ENCODE results near the gene DHCR24.
"Not testable (repeated sequence)": the region's sequence is repeated elsewhere in the genome, so short reads cannot be mapped to it uniquely, and the experiment has no call there.

Gene DHCR24

DNA sequence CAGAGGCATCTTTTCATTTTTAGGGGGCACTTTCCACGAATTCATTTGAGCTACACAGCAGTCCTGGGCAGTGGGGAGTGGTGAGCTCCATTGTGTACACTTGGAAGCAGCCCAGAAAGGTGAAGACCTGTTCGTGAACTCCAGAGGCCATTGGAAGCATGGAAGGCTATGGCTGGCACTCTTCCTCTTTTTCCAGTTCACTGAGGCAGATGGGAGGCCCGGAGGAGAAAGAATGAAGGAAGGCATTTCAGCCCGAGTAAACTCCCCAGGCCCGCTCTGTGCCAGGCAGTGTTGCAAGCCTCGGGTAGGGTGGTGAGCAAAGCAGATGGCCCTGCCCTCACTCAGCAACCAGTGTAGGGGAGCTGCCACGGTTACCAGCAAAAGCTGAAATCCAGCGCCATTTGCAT is 673 bp upstream of the DHCR24 start:
- DNase-seq (ENCODE audit: low spot score): no peak

DNA sequence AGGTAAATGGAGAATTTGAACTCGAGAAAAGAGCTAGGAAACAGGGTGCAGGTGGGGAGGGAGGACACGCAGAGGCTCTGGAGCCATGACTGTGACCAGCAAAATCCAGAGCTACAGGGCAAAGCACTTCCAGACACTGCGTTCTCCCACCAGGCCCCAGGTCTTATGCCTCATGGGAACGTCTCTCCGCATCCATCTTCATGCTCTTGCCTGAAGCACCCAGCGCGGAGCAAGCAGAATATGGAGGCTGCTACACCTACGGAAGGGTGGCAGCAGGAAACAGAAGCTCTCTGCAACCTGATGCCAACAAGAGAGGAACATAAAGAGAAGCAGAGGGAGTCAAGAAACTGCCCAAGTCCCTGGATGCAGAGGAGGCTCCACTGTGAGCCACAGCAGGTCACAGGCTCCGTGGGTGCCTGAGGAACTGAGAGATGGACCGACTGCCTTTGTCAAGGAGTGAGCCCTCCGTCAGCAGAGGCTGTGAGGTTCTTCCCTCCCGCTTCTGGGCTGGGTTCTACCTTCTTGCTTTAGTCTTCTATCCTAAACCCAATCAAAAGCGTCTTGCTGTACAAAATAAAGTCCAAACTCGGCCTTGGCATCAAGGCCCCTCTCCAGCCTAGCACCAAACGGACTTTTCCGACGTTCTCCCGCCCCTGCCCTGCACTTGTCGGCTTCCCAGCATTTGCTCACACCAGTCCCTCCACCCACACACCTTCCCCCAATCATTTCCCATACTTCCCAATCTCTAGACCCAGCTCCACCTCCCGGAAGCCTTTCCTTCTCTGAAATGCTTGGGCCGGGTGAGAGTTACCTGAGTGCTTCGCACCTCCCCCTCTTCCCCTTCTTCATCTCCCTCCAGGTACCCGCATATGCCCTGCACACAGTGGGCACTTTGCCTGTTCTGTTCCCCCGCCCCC is 930 bp downstream of the DHCR24 start:
- DNase-seq (ENCODE audit: low spot score): no peak

GRCh38 chr1:54885237-54885679 is 1.7 kb downstream of the DHCR24 start:
- DNase-seq (ENCODE audit: low spot score): no peak

- no peak for DNase-seq (ENCODE audit: low spot score)
Measured at GRCh38 chr1:54884768-54885167, 2.2 kb downstream of the DHCR24 start.

- DNase-seq (ENCODE audit: low spot score): no peak
Measured at GRCh38 chr1:54884135-54884586, 2.8 kb downstream of the DHCR24 start.

- no peak for DNase-seq (ENCODE audit: low spot score)
Measured at GRCh38 chr1:54883349-54884102, 3.5 kb downstream of the DHCR24 start.

DNA sequence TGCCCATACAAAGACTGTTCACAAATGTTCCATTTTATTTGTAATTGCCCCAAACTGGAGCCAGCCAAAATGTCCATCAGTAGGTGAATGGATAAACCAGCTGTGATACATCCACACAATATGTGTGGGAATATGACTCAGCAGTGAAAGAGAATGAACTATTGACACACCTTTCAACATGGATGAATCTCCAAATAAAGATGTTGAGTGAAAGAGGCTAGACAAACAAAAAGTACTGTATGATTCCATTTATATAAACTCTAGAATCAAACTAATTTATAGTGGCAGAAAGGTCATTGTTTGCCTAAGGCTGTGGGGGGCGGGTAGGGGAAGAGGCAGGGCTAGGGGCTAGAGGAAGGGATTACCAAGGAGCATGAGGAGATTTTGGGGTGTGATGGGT is 4.5 kb downstream of the DHCR24 start:
- DNase-seq (ENCODE audit: low spot score): no peak

DNA sequence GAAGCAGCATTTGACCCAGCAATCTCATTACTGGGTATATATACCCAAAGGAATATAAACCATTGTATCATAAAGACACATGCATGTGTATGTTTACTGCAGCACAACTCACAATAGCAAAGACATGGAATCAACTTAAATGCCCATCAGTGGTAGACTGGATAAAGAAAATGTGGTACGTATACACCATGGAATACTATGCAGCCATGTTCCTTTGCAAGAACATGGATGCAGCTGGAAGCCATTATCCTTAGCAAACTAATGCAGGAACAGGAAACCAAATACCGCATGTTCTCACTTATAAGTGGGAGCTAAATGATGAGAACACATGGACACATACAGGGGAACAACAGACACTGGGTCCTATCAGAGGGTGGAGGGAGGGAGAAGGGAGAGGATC is 5.4 kb downstream of the DHCR24 start:
- DNase-seq (ENCODE audit: low spot score): not testable (repeated sequence)

DNA sequence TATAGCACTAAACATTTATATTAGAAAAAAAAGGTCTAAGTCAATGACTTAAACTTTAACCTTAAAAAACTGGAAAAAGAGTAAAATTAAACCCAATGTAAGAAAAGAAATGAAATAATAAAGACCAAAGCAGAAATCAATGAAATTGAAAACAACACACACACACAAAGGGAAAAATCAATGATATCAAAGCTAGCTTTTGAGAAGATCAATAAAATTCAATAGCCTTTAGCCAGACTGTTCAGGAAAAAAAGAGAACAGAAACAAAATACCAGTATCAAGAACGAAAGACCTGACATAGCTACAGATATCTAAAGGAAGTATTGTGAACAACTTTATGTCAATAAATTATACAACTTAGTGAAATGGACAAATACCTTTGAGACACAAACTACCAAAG is 7.1 kb downstream of the DHCR24 start:
- no peak for DNase-seq (ENCODE audit: low spot score)

DNA sequence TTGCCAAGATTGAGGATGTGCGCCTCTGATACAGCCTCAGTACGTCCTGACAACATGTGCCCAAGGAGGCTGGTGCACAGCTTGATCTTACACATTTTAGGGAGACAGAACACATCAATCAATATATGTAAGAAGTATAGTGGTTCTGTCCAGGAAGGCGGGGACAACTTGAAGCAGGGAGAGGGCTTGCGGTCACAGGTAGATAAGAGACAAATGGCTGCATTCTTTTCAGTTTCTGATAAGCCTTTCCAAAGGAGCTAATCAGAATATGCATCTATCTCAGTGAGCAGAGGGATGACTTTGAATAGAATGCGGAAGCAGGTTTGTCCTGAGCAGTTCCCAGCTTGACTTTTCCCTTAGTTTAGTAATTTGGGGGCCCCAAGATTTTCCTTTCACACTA is 10.2 kb downstream of the DHCR24 start:
- DNase-seq (ENCODE audit: low spot score): no peak

DNA sequence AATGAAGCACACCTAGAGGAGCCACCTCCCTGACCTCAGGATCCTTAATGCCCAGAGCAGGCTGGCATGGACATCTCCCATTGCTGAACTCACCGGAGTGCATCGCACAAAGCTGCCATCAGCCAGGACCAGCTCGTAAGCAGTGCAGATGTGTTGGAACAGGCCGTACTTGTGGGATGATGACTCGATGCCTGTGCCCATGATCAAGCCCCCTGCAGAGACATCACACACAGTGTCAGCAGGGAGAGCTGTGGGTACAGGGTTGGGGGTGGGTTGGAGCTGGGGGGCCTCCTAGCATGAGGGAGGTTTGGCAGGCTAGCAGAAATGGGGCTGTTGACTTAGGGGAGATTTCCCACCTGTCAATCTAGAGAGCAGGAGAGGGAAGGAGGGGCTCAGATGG is 12.0 kb downstream of the DHCR24 start:
- DNase-seq (ENCODE audit: low spot score): no peak

DNA sequence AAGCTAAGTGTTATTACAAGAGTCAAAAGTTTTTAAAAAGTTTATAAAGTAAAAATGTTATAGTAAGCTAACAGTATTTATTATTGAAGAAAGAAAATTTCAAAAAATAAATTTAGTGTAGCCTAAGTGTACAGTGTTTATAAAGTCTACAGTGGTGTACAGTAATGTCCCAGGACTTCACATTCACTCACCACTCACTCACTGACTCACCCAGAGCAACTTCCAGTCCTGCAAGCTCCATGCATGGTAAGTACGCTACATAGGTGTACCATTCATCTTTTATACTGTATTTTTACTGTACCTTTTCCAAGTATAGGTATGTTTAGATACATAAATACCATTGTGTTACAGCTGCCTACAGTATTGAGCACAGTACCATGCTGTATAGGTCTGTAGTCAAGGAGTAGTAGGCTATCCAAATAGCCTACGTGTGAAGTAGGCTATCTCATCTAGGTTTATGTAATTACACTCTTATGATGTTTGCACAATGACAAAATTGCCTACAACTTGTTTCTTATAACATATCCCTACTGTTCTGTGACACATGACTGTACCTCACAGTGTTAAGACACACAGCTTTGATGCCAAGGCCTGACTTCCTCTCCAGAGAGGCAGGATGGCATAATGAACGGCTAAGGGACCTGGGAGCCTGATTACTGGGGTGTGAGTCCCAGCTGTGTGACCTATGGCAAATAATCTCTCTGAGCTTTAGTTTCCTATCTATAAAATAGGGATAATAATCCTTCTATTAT is 12.7 kb downstream of the DHCR24 start:
- no peak for DNase-seq (ENCODE audit: low spot score)

DNA sequence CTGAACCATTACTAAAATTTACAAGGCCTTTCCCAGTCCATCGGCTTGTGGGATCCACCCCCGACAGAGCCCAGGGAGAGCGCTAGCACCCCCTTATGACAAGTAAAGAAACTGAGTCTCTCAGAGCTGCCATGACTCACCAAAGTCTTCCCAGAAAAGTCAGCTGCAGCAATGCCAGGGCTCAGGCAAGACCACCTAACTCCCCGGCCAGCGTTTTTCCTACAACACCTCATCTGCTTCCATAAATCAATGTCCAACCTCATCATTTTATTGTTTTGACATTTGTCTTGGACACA is 15.0 kb downstream of the DHCR24 start:
- DNase-seq (ENCODE audit: low spot score): no peak

- DNase-seq (ENCODE audit: low spot score): no peak
Measured at GRCh38 chr1:54871275-54872035, 15.5 kb downstream of the DHCR24 start.

- no peak for DNase-seq (ENCODE audit: low spot score)
Measured at GRCh38 chr1:54870869-54871268, 16.1 kb downstream of the DHCR24 start.

DNA sequence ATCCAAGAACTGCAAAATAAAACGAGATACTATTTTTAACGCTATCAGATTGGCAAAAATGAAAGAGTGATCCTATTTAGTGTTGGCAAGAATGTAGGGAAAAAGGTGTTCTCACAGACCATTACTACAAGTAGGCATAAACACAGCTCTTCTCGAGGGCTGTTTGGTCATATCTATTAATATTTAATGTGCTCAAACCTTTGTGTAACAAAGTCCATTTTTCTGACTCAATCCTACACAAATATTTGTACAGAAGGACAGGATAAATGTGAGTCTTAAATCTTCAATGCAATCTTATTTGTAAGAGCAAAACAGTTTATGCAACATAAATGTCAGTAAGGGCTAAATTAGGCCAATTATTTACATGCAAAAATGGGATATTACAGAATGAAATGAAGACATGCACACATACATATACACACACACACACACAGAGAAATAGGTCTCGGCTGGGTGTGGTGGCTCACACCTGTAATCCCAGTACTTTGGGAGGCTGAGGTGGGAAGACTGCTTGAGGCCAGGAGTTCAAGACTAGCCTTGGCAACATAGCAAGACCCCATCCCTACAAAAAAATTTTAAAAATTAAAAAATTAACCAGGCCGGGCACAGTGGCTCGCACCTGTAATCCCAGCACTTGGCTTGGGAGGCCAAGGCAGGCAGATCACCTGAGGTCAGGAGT is 17.7 kb downstream of the DHCR24 start:
- no peak for DNase-seq (ENCODE audit: low spot score)

GRCh38 chr1:54867717-54868057 is 19.3 kb downstream of the DHCR24 start:
- DNase-seq (ENCODE audit: low spot score): no peak

DNA sequence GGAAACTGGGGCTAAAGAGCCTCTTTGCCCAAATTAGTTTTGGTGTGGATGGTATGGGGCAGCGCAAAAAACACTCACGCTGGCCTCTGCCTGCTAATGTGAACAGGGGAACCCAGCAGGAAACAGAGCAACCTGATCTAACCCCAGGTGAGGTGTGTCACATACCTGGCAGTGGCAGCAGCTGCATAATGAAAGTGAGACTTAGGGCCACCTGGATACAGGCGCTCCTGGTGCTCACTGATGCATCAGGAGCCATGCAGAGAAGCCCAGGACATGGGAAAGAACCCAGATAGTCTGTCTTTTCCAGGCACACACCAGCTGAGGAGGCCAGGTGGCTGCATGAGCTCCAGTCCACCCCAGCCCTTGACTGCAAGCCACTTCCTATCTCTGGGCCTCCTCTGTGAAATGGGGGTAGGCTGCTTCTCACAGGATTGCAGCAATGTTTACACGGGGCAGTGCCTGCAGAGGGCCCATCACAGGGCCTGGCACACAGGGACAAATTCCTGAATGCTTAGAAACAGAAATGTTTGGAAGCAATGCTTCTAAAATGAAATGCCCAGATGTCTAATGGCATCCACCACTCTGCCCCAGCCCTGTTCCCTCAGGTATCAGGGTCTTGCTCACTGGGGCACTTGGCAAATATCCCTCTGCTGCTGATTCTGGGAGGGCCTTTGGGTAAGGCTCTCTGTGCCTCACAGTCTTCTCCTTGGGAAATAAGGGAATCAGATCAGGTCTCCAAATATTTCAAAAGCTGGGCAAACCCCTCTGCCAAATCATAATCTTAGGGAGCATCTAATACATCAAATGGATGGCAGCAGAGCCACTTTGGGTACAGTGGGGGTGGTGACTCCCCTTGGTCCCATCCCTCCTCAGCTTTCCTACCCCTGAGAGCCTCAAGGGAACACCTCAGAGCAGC is 19.9 kb downstream of the DHCR24 start:
- DNase-seq (ENCODE audit: low spot score): no peak

DNA sequence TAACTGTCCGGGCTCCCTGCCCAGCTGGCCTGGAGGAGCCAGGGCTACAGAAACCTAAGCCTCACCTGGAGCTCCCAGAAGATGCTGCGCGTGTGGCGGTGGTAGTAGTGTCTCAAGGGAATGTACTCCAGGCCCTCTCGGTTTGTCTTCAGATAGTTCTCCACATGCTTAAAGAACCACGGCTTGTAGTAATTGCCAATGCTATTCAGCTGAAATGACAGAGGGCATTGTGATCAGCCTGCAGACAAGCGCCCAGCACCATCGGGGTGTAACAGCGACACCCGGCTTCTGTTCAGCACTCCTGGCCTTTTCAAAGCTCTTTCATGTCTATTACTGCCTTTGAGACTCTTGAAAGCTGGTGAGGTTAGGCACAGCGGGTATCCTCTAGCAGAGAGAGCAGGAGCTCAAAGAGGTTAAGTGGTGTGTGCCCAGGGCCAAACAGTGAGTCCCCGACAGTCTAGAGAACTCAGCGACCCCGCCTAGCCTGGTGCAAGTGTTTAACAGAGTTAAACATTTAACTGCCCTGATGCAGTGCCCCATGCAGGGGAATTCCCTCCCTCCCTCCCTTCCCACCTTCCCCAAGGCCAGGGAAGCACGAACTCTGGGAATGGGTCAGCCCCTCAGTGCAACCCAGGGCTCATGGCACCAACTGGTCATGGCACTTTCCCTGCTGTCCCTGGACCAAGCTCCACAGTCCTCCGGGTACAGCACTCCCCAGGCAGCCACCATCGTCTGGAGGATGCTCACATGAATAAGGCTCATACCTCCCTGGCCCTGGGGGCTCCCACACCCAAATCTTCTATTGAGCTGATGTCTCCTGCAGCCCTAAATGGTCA is 21.5 kb downstream of the DHCR24 start:
- no peak for DNase-seq (ENCODE audit: low spot score)
